Suprapubic skin (tissue), 4 donors: ENCODE results near the gene TAX1BP1. TPM values are rescaled to one million over a fixed set of nuclear protein-coding genes. Genes with fewer than 3 reads are reported as not detected.

Experiments used
- DNase-seq, 2 donors: peaks; one replicate each; pipeline ENCODE4 v3.0.0-alpha.2; 2019; ENCODE audit warnings: low spot score in 2 of 2
- H3K27ac ChIP-seq: fragments of 200-600 bp; sonication (generic); one replicate; pipeline ENCODE4 v1.5.1; 2019
- H3K27me3 ChIP-seq: fragments of 200-600 bp; sonication (generic); one replicate; pipeline ENCODE4 v1.5.1; 2019
- H3K36me3 ChIP-seq: fragments of 200-600 bp; sonication (generic); one replicate; pipeline ENCODE4 v1.5.1; 2019
- H3K4me1 ChIP-seq: fragments of 200-600 bp; sonication (generic); one replicate; pipeline ENCODE4 v1.5.1; 2019
- H3K4me3 ChIP-seq: fragments of 200-600 bp; sonication (generic); one replicate; pipeline ENCODE4 v1.5.1; 2019; ENCODE audit warnings: mild to moderate bottlenecking
- H3K9me3 ChIP-seq: fragments of 200-600 bp; sonication (generic); one replicate; pipeline ENCODE4 v1.5.1; 2019
- EP300 ChIP-seq: sonication (generic); formaldehyde crosslinking; IDR thresholded peaks from one replicate; pipeline ENCODE4 v1.6.1; 2017; ENCODE audit warnings: antibody characterized with exemption
- POLR2A ChIP-seq, 2 donors: fragments of 450-650 bp; IDR thresholded peaks; one replicate each; pipeline ENCODE4 v1.6.1; 2017; ENCODE audit warnings: antibody characterized with exemption in 2 of 2, mild to moderate bottlenecking in 2 of 2, moderate library complexity in 2 of 2
- POLR2AphosphoS5 ChIP-seq, 3 donors: sonication (generic); formaldehyde crosslinking; IDR thresholded peaks; one replicate each; pipeline ENCODE4 v1.6.1; 2017; ENCODE audit warnings: antibody characterized with exemption in 3 of 3
- WGBS: methylation state at CpG from one replicate; pipeline ENCODE4 v1.1.5; 2018; 5-methylcytosine and 5-hydroxymethylcytosine counted together
- total RNA-seq, 4 donors: library from RNA; depleted of rRNA; stranded (reverse); fragments of >200 nt; gene quantifications; one replicate each; pipeline ENCODE4 v1.1.0, GENCODE V29; 2016
- TF ChIP-seq, protein P1 (sequence below), 2 donors: fragments of 200-600 bp in 1 of 2; fragments of 450-650 bp in 1 of 2; sonication (generic) in 1 of 2; IDR thresholded peaks; one replicate each; pipeline ENCODE4 v1.5.1; 2016 to 2019; ENCODE audit warnings: antibody characterized with exemption in 2 of 2, mild to moderate bottlenecking in 1 of 2, moderate library complexity in 1 of 2

TAX1BP1 gene
- total RNA-seq, 4 donors from 2014 or later, result 67.5 to 98.3 (median 84.5) TPM

- no peak for DNase-seq
- WGBS, result 30% methylated on average over 1 of the region's 1 CpG
- no peak overlapping the region for H3K27ac ChIP-seq
- no peaks in the 10 kb centered on the region for H3K36me3 ChIP-seq
- no peaks in the 10 kb centered on the region for H3K4me1 ChIP-seq
- no peaks in the 10 kb centered on the region for H3K9me3 ChIP-seq
- no peaks in the 10 kb centered on the region for H3K27me3 ChIP-seq
- no peak overlapping the region for H3K4me3 ChIP-seq
- TF ChIP-seq EP300 (no peak), POLR2AphosphoS5 (IDR thresholded peaks at IDR 0.05) (no peak), POLR2A (IDR thresholded peaks at IDR 0.05) (no peak)
- TF ChIP-seq, protein P1, sequence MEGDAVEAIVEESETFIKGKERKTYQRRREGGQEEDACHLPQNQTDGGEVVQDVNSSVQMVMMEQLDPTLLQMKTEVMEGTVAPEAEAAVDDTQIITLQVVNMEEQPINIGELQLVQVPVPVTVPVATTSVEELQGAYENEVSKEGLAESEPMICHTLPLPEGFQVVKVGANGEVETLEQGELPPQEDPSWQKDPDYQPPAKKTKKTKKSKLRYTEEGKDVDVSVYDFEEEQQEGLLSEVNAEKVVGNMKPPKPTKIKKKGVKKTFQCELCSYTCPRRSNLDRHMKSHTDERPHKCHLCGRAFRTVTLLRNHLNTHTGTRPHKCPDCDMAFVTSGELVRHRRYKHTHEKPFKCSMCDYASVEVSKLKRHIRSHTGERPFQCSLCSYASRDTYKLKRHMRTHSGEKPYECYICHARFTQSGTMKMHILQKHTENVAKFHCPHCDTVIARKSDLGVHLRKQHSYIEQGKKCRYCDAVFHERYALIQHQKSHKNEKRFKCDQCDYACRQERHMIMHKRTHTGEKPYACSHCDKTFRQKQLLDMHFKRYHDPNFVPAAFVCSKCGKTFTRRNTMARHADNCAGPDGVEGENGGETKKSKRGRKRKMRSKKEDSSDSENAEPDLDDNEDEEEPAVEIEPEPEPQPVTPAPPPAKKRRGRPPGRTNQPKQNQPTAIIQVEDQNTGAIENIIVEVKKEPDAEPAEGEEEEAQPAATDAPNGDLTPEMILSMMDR (IDR thresholded peaks at IDR 0.05), result no peak
Observed at GRCh38 chr7:27723085-27723484, 16.9 kb upstream of the TAX1BP1 start.

DNA sequence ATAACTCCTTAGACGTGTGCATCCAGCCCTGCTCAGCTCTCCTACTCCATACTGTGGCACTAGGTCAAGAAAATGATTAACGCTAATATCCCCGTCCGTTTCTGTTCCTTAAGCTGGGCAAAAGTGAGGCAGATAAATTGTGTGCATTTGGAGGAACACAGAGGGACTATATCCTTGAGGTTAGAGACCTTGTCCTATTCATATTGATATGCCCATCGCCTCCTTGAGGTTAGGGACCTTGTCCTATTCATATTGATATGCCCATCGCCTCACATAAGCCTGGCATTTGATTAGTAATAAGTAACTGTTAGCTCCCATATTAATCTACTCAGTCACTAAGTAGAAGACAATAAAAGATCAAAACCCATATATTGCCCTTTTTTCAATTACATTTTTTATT is 12.9 kb upstream of the TAX1BP1 start:
- Histone ChIP-seq H3K27ac (no peak overlapping the region), H3K4me1 (no peaks in the 10 kb centered on the region), H3K4me3 (no peak overlapping the region), H3K36me3 (no peaks in the 10 kb centered on the region), H3K27me3 (no peaks in the 10 kb centered on the region), H3K9me3 (no peaks in the 10 kb centered on the region)
- DNase-seq, result no peak
- TF ChIP-seq POLR2A (IDR thresholded peaks at IDR 0.05) (no peak), POLR2AphosphoS5 (IDR thresholded peaks at IDR 0.05) (no peak), EP300 (no peak)
- TF ChIP-seq, protein P1 (IDR thresholded peaks at IDR 0.05), result no peak
- 86% methylated on average over 6 of the region's 6 CpGs for WGBS

GRCh38 chr7:27730112-27730511 is 9.8 kb upstream of the TAX1BP1 start:
- H3K9me3 ChIP-seq, result no peaks in the 10 kb centered on the region
- no peak for TF ChIP-seq POLR2A (IDR thresholded peaks at IDR 0.05)
- TF ChIP-seq, protein P1 (IDR thresholded peaks at IDR 0.05), result no peak
- TF ChIP-seq POLR2AphosphoS5 (IDR thresholded peaks at IDR 0.05), result no peak
- TF ChIP-seq EP300, result no peak
- H3K27me3 ChIP-seq, result no peaks in the 10 kb centered on the region
- no peak overlapping the region for H3K27ac ChIP-seq
- no peak overlapping the region for H3K4me3 ChIP-seq
- no peaks in the 10 kb centered on the region for H3K4me1 ChIP-seq
- no peak for DNase-seq
- WGBS, result 68% methylated on average over 6 of the region's 6 CpGs
- no peaks in the 10 kb centered on the region for H3K36me3 ChIP-seq

DNA sequence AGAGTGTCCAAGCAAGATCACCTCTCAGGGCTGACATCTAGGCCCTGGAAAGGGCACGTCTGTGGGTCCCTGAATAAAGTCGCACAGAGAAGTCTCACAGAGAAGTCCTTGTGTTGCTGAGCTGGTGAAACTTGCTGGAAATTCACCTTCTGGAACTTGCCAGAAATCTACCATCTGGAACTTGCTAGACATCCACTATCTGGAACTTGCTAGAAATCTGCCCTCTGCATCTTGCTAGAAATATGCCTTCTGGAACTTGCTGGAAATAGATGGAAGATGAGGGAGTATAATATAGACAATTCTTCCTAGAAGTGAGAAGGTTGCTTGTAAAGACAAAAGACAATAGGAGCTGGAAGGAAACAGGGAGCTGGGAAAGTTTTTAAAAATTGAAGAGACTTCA is 5.4 kb upstream of the TAX1BP1 start:
- 93% methylated on average over 2 of the region's 2 CpGs for WGBS
- H3K27ac ChIP-seq, result no peak overlapping the region

DNA sequence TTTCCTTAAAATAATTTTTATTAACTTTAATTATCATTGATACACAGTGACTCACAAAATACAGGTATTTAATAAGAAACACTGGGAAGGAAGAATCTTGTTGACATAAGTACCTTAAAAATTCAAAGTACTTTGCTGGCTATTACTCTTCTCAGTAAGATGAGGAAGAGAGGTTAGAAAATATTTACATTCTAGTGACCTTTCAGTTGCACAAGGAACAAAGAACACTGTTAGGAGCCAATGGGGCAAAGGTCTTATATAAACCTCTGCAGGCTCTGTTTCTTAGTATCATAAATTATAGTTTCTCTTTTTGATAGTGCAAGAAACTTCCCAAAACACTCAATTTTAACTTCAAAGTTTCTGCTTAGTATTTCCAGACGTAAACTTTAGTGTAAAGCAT is 4.8 kb upstream of the TAX1BP1 start:
- no peak overlapping the region for H3K4me3 ChIP-seq
- H3K4me1 ChIP-seq, result peaks cover 12% of the 10 kb centered on the region
- TF ChIP-seq, protein P1 (IDR thresholded peaks at IDR 0.05), result no peak
- no peak for TF ChIP-seq POLR2AphosphoS5 (IDR thresholded peaks at IDR 0.05)
- TF ChIP-seq EP300, result no peak
- no peak overlapping the region for H3K27ac ChIP-seq
- no peak for DNase-seq
- H3K9me3 ChIP-seq, result no peaks in the 10 kb centered on the region
- no peaks in the 10 kb centered on the region for H3K36me3 ChIP-seq
- WGBS, result 91% methylated on average over 1 of the region's 1 CpG
- no peaks in the 10 kb centered on the region for H3K27me3 ChIP-seq

More for the DNA sequence above, 5.4 kb upstream of the TAX1BP1 start:
- Histone ChIP-seq H3K36me3 (no peaks in the 10 kb centered on the region), H3K27me3 (no peaks in the 10 kb centered on the region), H3K9me3 (no peaks in the 10 kb centered on the region), H3K4me3 (no peak overlapping the region), H3K4me1 (peaks cover 12% of the 10 kb centered on the region)
- no peak for DNase-seq
- TF ChIP-seq, protein P1 (IDR thresholded peaks at IDR 0.05), result no peak
- no peak for TF ChIP-seq EP300
- TF ChIP-seq POLR2AphosphoS5 (IDR thresholded peaks at IDR 0.05), result no peak
- TF ChIP-seq POLR2A (IDR thresholded peaks at IDR 0.05), result no peak
